HepG2 (cell line): ENCODE results near the gene TJAP1. TPM values are rescaled to one million over a fixed set of nuclear protein-coding genes. Genes with fewer than 3 reads are reported as not detected.

Experiments used
- ARID2 ChIP-seq: sonication (generic); formaldehyde crosslinking; IDR thresholded peaks from 2 replicates; pipeline ENCODE4 v1.8.1; 2022; ENCODE audit warnings: mild to moderate bottlenecking, missing genetic modification reagents, borderline replicate concordance
- GPBP1L1 ChIP-seq: sonication (generic); formaldehyde crosslinking; IDR thresholded peaks from 2 replicates; pipeline ENCODE4 v1.5.0; 2020; ENCODE audit warnings: mild to moderate bottlenecking, missing genetic modification reagents
- HHEX ChIP-seq: IDR thresholded peaks from 2 replicates; pipeline ENCODE4 v1.6.1; 2016; ENCODE audit warnings: control low read depth
- KDM4B ChIP-seq: sonication (generic); formaldehyde crosslinking; IDR thresholded peaks from 2 replicates; pipeline ENCODE4 v1.4.0; 2020; ENCODE audit warnings: missing genetic modification reagents
- MBD4 ChIP-seq: IDR thresholded peaks from 2 replicates; pipeline ENCODE4 v1.6.1; 2012; ENCODE audit warnings: low read length, inconsistent platforms, borderline replicate concordance
- MED1 ChIP-seq: sonication (generic); formaldehyde crosslinking; IDR thresholded peaks from 2 replicates; pipeline ENCODE4 v1.4.0; 2020; ENCODE audit warnings: missing genetic modification reagents
- NFAT5 ChIP-seq: sonication (generic); formaldehyde crosslinking; IDR thresholded peaks from 2 replicates; pipeline ENCODE4 v1.4.0; 2020; ENCODE audit warnings: missing genetic modification reagents
- NFIB ChIP-seq: sonication (generic); formaldehyde crosslinking; IDR thresholded peaks from 2 replicates; pipeline ENCODE4 v1.9.0; 2021; ENCODE audit warnings: missing genetic modification reagents, mild to moderate bottlenecking, borderline replicate concordance
- TCF7L2 ChIP-seq: IDR thresholded peaks from 2 replicates; pipeline ENCODE4 v1.6.1; 2011; ENCODE audit warnings: mild to moderate bottlenecking, low read depth, low read length, moderate library complexity
- TFDP2 ChIP-seq: sonication (generic); formaldehyde crosslinking; IDR thresholded peaks from 2 replicates; pipeline ENCODE4 v1.4.0; 2020; ENCODE audit warnings: missing genetic modification reagents
- ZNF17 ChIP-seq: sonication (generic); formaldehyde crosslinking; IDR thresholded peaks from 2 replicates; pipeline ENCODE4 v1.5.0; 2020; ENCODE audit warnings: mild to moderate bottlenecking, missing genetic modification reagents
- ZNF350 ChIP-seq: sonication (generic); formaldehyde crosslinking; IDR thresholded peaks from 2 replicates; pipeline ENCODE4 v1.4.0; 2020; ENCODE audit warnings: mild to moderate bottlenecking, low read depth, missing genetic modification reagents, borderline replicate concordance
- ZNF501 ChIP-seq: sonication (generic); formaldehyde crosslinking; IDR thresholded peaks from 2 replicates; pipeline ENCODE4 v1.5.1; 2020; ENCODE audit warnings: mild to moderate bottlenecking, moderate library complexity, missing genetic modification reagents
- ZNF775 ChIP-seq: sonication (generic); formaldehyde crosslinking; IDR thresholded peaks from 2 replicates; pipeline ENCODE4 v1.4.0; 2020; ENCODE audit warnings: missing genetic modification reagents, mild to moderate bottlenecking, moderate library complexity, borderline replicate concordance
- polyA plus RNA-seq, 8 experiments: library from polyadenylated mRNA; depleted of rRNA in 3 of 8; stranded (reverse) in 7 of 8; unstranded in 1 of 8; fragments of >200 nt; fragmentation: Illumina TruSeq in 4 of 8; extraction: Trizol in 4 of 8; gene quantifications; 2 replicates each; pipeline versions ENCODE4 v1.2.1 to v1.2.3, GENCODE V29; 2011 to 2016; ENCODE audit warnings: low read depth in 4 of 8, missing spikeins in 1 of 8, mixed read lengths in 1 of 8; ENCODE audit not compliant: insufficient read depth in 1 of 8
- total RNA-seq, 5 experiments: library from RNA; depleted of rRNA; stranded (reverse); fragments of >200 nt; fragmentation: Illumina TruSeq; extraction: Trizol; gene quantifications; 2 replicates each; pipeline ENCODE4 v1.2.3, GENCODE V29; 2016; ENCODE audit warnings: low read depth in 1 of 5
- TF ChIP-seq, protein P1 (sequence below): IDR thresholded peaks from 2 replicates; pipeline ENCODE4 v1.6.1; 2016; ENCODE audit warnings: control low read depth
- TF ChIP-seq, protein P2 (sequence below): sonication (generic); formaldehyde crosslinking; IDR thresholded peaks from 2 replicates; pipeline ENCODE4 v1.9.0; 2021; ENCODE audit warnings: missing genetic modification reagents, borderline replicate concordance
- TF ChIP-seq, protein P3 (sequence below): sonication (generic); formaldehyde crosslinking; IDR thresholded peaks from 2 replicates; pipeline ENCODE4 v1.8.0; 2022; ENCODE audit warnings: mild to moderate bottlenecking, missing genetic modification reagents; ENCODE audit not compliant: insufficient replicate concordance

The TJAP1 gene
- total and polyA plus RNA-seq, 2 of the 13 experiments (the other 11 are each of a cell fraction or from before 2014, with no cell fraction given), result 15.7 to 41.6 TPM

DNA sequence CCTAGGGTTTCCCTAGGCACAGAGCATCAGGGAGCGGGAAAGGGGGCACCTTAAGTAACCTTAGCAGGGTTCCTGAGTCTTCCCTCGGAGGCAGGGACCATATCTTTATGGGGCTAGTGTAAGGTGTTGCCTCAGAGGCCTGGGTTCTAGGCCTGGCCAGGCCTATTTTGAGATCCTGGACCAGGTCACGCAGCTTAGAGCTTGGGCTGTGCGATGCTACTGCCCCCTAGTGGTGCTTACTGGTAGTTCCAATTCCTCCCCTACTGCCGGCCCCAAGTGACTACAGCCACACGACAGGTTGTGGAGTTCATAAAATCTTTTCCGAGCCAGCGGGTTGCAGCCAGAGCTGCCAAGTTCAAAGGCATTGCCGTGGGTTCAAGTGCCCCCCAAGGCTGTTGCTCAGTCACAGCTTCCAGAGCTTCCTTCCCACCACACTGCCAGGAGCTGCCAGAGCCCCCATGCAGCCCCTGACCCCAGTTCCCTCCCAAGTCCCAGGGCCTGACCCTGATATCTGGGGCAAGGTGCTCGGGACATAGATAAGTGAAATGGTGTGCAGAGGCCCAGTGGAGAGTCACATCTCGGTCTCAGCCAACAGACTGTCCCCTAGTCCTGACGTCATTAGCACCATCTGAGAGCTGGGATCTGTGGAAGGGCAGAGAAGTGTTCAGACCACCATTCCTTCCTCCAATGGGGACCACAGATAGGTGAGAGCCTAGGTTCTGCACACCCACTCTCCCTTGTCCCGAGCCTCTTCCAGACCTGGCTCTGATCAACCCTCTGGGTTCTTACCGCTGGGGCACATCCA is 29.5 kb downstream of the TJAP1 start (continued):
- no peak for TF ChIP-seq KDM4B (CRISPR knock-in tag)
- no peak for TF ChIP-seq MBD4
- TF ChIP-seq ZNF350 (CRISPR knock-in tag), result peak; percentile 51; the same call in 1 of the 2 replicates
- TF ChIP-seq, protein P1, sequence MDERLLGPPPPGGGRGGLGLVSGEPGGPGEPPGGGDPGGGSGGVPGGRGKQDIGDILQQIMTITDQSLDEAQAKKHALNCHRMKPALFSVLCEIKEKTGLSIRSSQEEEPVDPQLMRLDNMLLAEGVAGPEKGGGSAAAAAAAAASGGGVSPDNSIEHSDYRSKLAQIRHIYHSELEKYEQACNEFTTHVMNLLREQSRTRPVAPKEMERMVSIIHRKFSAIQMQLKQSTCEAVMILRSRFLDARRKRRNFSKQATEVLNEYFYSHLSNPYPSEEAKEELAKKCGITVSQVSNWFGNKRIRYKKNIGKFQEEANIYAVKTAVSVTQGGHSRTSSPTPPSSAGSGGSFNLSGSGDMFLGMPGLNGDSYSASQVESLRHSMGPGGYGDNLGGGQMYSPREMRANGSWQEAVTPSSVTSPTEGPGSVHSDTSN (CRISPR knock-in tag), result no peak
- no peak for TF ChIP-seq TCF7L2
- TF ChIP-seq, protein P2, sequence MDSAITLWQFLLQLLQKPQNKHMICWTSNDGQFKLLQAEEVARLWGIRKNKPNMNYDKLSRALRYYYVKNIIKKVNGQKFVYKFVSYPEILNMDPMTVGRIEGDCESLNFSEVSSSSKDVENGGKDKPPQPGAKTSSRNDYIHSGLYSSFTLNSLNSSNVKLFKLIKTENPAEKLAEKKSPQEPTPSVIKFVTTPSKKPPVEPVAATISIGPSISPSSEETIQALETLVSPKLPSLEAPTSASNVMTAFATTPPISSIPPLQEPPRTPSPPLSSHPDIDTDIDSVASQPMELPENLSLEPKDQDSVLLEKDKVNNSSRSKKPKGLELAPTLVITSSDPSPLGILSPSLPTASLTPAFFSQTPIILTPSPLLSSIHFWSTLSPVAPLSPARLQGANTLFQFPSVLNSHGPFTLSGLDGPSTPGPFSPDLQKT (CRISPR knock-in tag), result no peak
- TF ChIP-seq HHEX (CRISPR knock-in tag), result no peak
- TF ChIP-seq TFDP2, result no peak
- TF ChIP-seq, protein P3, sequence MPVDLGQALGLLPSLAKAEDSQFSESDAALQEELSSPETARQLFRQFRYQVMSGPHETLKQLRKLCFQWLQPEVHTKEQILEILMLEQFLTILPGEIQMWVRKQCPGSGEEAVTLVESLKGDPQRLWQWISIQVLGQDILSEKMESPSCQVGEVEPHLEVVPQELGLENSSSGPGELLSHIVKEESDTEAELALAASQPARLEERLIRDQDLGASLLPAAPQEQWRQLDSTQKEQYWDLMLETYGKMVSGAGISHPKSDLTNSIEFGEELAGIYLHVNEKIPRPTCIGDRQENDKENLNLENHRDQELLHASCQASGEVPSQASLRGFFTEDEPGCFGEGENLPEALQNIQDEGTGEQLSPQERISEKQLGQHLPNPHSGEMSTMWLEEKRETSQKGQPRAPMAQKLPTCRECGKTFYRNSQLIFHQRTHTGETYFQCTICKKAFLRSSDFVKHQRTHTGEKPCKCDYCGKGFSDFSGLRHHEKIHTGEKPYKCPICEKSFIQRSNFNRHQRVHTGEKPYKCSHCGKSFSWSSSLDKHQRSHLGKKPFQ (CRISPR knock-in tag), result no peak
- TF ChIP-seq NFIB, result no peak
- TF ChIP-seq ZNF17 (CRISPR knock-in tag), result no peak
- no peak; the same call in 1 of the 2 replicates for TF ChIP-seq NFAT5 (CRISPR knock-in tag)
- no peak for TF ChIP-seq ARID2 (CRISPR knock-in tag)
- no peak; the same call in 1 of the 2 replicates for TF ChIP-seq MED1
- TF ChIP-seq ZNF501 (CRISPR knock-in tag), result peak; percentile 47; the same call in 1 of the 2 replicates
- TF ChIP-seq ZNF775 (CRISPR knock-in tag), result no peak
- no peak for TF ChIP-seq GPBP1L1 (CRISPR knock-in tag)
